Keratinocyte (primary cell): ENCODE data around the gene EGFR. TPM values are rescaled to one million over a fixed set of nuclear protein-coding genes. Genes with fewer than 3 reads are reported as not detected.
"Not testable (repeated sequence)": the region's sequence is repeated elsewhere in the genome, so short reads cannot be mapped to it uniquely, and the experiment has no call there.

Experiments used
- DNase-seq: peaks from one replicate; pipeline ENCODE4 v3.0.0-alpha.2; 2011; ENCODE audit warnings: low read depth, missing footprints, low spot score
- FAIRE-seq: peaks from 2 replicates; lab custom pipeline; 2011; peaks lifted over from hg19 to GRCh38; lab: Jason Lieb, UNC
- H2AFZ ChIP-seq: 2 replicates; pipeline ENCODE4 v1.6.0; 2012; ENCODE audit warnings: low read length, control low read depth, inconsistent platforms; ENCODE audit not compliant: control insufficient read depth
- H3K27ac ChIP-seq: 2 replicates; pipeline ENCODE4 v1.5.1; 2011; ENCODE audit warnings: low read length; ENCODE audit not compliant: control insufficient read depth, insufficient read depth
- H3K27me3 ChIP-seq: 3 replicates; pipeline ENCODE4 v1.6.0; 2011; ENCODE audit warnings: low read length; ENCODE audit not compliant: control insufficient read depth, insufficient read depth; ENCODE audit errors: extremely low read depth
- H3K36me3 ChIP-seq, 2 experiments: 2 replicates in 1 of 2; 3 replicates in 1 of 2; pipeline ENCODE4 v1.5.1; 2011; ENCODE audit warnings: low read length in 2 of 2, mild to moderate bottlenecking in 1 of 2; ENCODE audit not compliant: control insufficient read depth in 2 of 2, insufficient read depth in 2 of 2; ENCODE audit errors: extremely low read depth in 1 of 2
- H3K4me1 ChIP-seq: 3 replicates; pipeline ENCODE4 v1.5.1; 2011; ENCODE audit warnings: low read length; ENCODE audit not compliant: control insufficient read depth, insufficient read depth; ENCODE audit errors: extremely low read depth
- H3K4me2 ChIP-seq: 3 replicates; pipeline ENCODE4 v1.6.0; 2011; ENCODE audit warnings: low read depth, low read length; ENCODE audit not compliant: control insufficient read depth, insufficient read depth; ENCODE audit errors: extremely low read depth
- H3K4me3 ChIP-seq, 3 experiments: fragments of 200-600 bp in 1 of 3; sonication (generic) in 1 of 3; 2 replicates in 2 of 3; 3 replicates in 1 of 3; pipeline ENCODE4 v1.5.1; 2011 to 2016; ENCODE audit warnings: low read length in 3 of 3, mild to moderate bottlenecking in 3 of 3, control low read depth in 2 of 3, inconsistent platforms in 1 of 3, low read depth in 1 of 3, mixed read lengths in 1 of 3, mixed run types in 1 of 3, moderate library complexity in 1 of 3; ENCODE audit not compliant: control insufficient read depth in 2 of 3, insufficient read depth in 2 of 3; ENCODE audit errors: extremely low read depth in 1 of 3
- H3K79me2 ChIP-seq: 2 replicates; pipeline ENCODE4 v1.6.0; 2012; ENCODE audit warnings: low read length; ENCODE audit not compliant: control insufficient read depth, insufficient read depth
- H3K9ac ChIP-seq: 3 replicates; pipeline ENCODE4 v1.6.0; 2011; ENCODE audit warnings: low read length; ENCODE audit not compliant: control insufficient read depth, insufficient read depth; ENCODE audit errors: extremely low read depth
- H3K9me1 ChIP-seq: 3 replicates; pipeline ENCODE4 v1.6.0; 2011; ENCODE audit warnings: low read length; ENCODE audit not compliant: control insufficient read depth, insufficient read depth; ENCODE audit errors: extremely low read depth
- H3K9me3 ChIP-seq: 2 replicates; pipeline ENCODE4 v1.5.1; 2012; ENCODE audit warnings: low read depth, low read length; ENCODE audit not compliant: control insufficient read depth
- H4K20me1 ChIP-seq: 3 replicates; pipeline ENCODE4 v1.6.0; 2011; ENCODE audit warnings: low read length; ENCODE audit not compliant: control insufficient read depth, insufficient read depth; ENCODE audit errors: extremely low read depth
- EZH2 ChIP-seq: IDR thresholded peaks from one replicate; pipeline ENCODE4 v1.6.1; 2012; ENCODE audit warnings: inconsistent platforms, mild to moderate bottlenecking, low read length, moderate library complexity
- dilution Hi-C: fragments of 300-500 bp; cut with MboI; formaldehyde crosslinking; loops from one replicate; pipeline ENCODE4 v1.7.0; 2020; ENCODE audit warnings: low sequenced_read_pairs; ENCODE audit not compliant: extremely low pct_ligation_motif_present
- polyA plus RNA-seq, 5 experiments: library from polyadenylated mRNA; depleted of rRNA in 3 of 5; stranded (reverse) in 3 of 5; stranded (forward) in 1 of 5; unstranded in 1 of 5; fragments of >200 nt; gene quantifications; 1 replicate in 1 of 5; 2 replicates in 3 of 5; 3 replicates in 1 of 5; pipeline versions ENCODE4 v1.2.1 to v1.2.3, GENCODE V29; 2011 to 2012; ENCODE audit warnings: missing spikeins in 2 of 5, low read depth in 1 of 5, low replicate concordance in 1 of 5
- TF ChIP-seq, protein P1 (sequence below), 3 experiments: IDR thresholded peaks in 1 of 3; conservative IDR thresholded peaks in 1 of 3; optimal IDR thresholded peaks in 1 of 3; 2 replicates in 2 of 3; 3 replicates in 1 of 3; pipeline versions ENCODE3 to v1.5.1; 2011; ENCODE audit warnings: low read length in 3 of 3, mild to moderate bottlenecking in 3 of 3, moderate library complexity in 2 of 3, control low read depth in 1 of 3, inconsistent platforms in 1 of 3; ENCODE audit not compliant: insufficient read depth in 2 of 3; ENCODE audit errors: extremely low read depth in 1 of 3

Gene EGFR
- polyA plus RNA-seq, 1 donor (not counting 4 experiments of a cell fraction or from before 2014, with no cell fraction given), result 120 TPM

DNA sequence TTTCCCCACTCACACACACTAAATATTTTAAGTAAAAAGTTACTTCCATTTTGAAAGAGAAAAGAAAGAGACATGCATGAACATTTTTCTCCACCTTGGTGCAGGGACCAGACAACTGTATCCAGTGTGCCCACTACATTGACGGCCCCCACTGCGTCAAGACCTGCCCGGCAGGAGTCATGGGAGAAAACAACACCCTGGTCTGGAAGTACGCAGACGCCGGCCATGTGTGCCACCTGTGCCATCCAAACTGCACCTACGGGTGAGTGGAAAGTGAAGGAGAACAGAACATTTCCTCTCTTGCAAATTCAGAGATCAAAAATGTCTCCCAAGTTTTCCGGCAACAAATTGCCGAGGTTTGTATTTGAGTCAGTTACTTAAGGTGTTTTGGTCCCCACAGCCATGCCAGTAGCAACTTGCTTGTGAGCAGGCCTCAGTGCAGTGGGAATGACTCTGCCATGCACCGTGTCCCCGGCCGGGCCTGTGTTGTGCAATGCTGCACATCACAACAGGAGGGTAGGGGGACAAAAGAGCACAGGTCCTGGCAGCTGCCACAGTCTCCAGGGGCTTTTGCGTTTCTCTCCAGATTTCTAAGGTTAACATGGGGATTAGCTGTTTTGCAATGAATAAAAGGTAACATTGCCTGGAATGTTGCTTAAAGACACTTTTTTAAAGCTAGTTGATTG lies 146.5 kb downstream of the EGFR start:
- Histone ChIP-seq H3K36me3 (peaks cover 44 to 68% of the 10 kb centered on the region in 2 experiments), H3K79me2 (peaks cover 52% of the 10 kb centered on the region), H3K9ac (no peak overlapping the region), H3K9me3 (no peaks in the 10 kb centered on the region), H4K20me1 (peaks cover 5% of the 10 kb centered on the region), H2AFZ (no peak overlapping the region), H3K27ac (no peak overlapping the region), H3K4me2 (no peak overlapping the region), H3K9me1 (no peaks in the 10 kb centered on the region), H3K4me1 (no peaks in the 10 kb centered on the region), H3K4me3 (no peak overlapping the region), H3K27me3 (no peaks in the 10 kb centered on the region)
- DNase-seq, result no peak
- TF ChIP-seq EZH2, result no peak
- TF ChIP-seq, protein P1, sequence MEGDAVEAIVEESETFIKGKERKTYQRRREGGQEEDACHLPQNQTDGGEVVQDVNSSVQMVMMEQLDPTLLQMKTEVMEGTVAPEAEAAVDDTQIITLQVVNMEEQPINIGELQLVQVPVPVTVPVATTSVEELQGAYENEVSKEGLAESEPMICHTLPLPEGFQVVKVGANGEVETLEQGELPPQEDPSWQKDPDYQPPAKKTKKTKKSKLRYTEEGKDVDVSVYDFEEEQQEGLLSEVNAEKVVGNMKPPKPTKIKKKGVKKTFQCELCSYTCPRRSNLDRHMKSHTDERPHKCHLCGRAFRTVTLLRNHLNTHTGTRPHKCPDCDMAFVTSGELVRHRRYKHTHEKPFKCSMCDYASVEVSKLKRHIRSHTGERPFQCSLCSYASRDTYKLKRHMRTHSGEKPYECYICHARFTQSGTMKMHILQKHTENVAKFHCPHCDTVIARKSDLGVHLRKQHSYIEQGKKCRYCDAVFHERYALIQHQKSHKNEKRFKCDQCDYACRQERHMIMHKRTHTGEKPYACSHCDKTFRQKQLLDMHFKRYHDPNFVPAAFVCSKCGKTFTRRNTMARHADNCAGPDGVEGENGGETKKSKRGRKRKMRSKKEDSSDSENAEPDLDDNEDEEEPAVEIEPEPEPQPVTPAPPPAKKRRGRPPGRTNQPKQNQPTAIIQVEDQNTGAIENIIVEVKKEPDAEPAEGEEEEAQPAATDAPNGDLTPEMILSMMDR (optimal IDR thresholded peaks at IDR 0.05 in 1 of 3, IDR thresholded peaks at IDR 0.05 in 1 of 3, conservative IDR thresholded peaks at IDR 0.05 in 1 of 3; ENCODE audit: extremely low read depth in 1 of 3, insufficient read depth in 2 of 3, low read length in 3 of 3), result no peak
- FAIRE-seq, result no peak
- dilution Hi-C loops, result no loop called here

DNA sequence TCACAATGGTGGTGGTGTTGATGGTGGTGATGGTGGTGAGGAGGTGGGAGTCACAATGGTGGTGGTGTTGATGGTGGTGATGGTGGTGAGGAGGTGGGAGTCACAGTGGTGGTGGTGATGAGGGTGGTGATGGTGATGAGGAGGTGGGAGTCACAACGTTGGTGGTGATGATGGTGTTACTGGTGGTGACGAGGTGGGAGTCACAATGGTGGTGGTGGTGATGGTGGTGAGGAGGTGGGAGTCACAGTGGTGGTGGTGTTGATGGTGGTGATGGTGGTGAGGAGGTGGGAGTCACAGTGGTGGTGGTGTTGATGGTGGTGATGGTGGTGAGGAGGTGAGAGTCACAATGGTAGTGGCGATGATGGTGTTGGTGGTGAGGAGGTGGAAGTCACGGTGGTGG lies 148.5 kb downstream of the EGFR start:
- H3K9me3 ChIP-seq, H3K4me3 ChIP-seq, dilution Hi-C loops, DNase-seq, H3K4me2 ChIP-seq, H3K4me1 ChIP-seq, H3K9me1 ChIP-seq, H3K27ac ChIP-seq, H3K9ac ChIP-seq, FAIRE-seq, H4K20me1 ChIP-seq, H3K27me3 ChIP-seq, H2AFZ ChIP-seq: not testable (repeated sequence)
- peaks cover 45 to 72% of the 10 kb centered on the region in 2 experiments for H3K36me3 ChIP-seq
- H3K79me2 ChIP-seq, result peaks cover 38% of the 10 kb centered on the region
